Stomach (tissue), 9 donors: ENCODE results near the gene ELAVL2. TPM values are rescaled to one million over a fixed set of nuclear protein-coding genes. Genes with fewer than 3 reads are reported as not detected.

ENCODE experiments used
- DNase-seq, 2 donors: peaks; one replicate each; pipeline versions ENCODE4 v3.0.0 to v3.0.0-alpha.2; 2013 to 2019
- H3K27ac ChIP-seq, 5 donors: fragments of 200-600 bp in 4 of 5; sonication (generic) in 4 of 5; one replicate each; pipeline ENCODE4 v1.5.1; 2013 to 2019; ENCODE audit warnings: mild to moderate bottlenecking in 1 of 5, moderate library complexity in 1 of 5
- H3K27me3 ChIP-seq, 3 donors: fragments of 200-600 bp; sonication (generic); one replicate each; pipeline ENCODE4 v1.5.1; 2017 to 2019; ENCODE audit warnings: mixed run types in 1 of 3
- H3K36me3 ChIP-seq, 4 donors: fragments of 200-600 bp; sonication (generic); 1 replicate in 3 of 4; 2 replicates in 1 of 4; pipeline ENCODE4 v1.5.1; 2016 to 2019
- H3K4me1 ChIP-seq, 4 donors: fragments of 200-600 bp; sonication (generic); one replicate each; pipeline ENCODE4 v1.5.1; 2016 to 2019
- H3K4me3 ChIP-seq, 4 donors: fragments of 200-600 bp; sonication (generic) in 3 of 4; one replicate each; pipeline ENCODE4 v1.5.1; 2016 to 2019; ENCODE audit warnings: mild to moderate bottlenecking in 1 of 4
- H3K9me3 ChIP-seq, 4 donors: fragments of 200-600 bp; sonication (generic); one replicate each; pipeline ENCODE4 v1.5.1; 2016 to 2019
- EP300 ChIP-seq: sonication (generic); formaldehyde crosslinking; IDR thresholded peaks from one replicate; pipeline ENCODE4 v1.6.1; 2017; ENCODE audit warnings: antibody characterized with exemption
- POLR2A ChIP-seq, 4 donors: fragments of 450-650 bp; IDR thresholded peaks; one replicate each; pipeline ENCODE4 v1.6.1; 2016; ENCODE audit warnings: antibody characterized with exemption in 4 of 4, control low read depth in 2 of 4, mild to moderate bottlenecking in 1 of 4, moderate library complexity in 1 of 4
- POLR2AphosphoS5 ChIP-seq, 3 donors: sonication (generic); formaldehyde crosslinking; IDR thresholded peaks; one replicate each; pipeline ENCODE4 v1.6.1; 2016; ENCODE audit warnings: antibody characterized with exemption in 3 of 3
- WGBS, 5 donors: extraction: QIAGEN DNeasy Blood & Tissue Kit in 3 of 5; methylation state at CpG; one replicate each; pipeline versions ENCODE4 v1.1.5 to v1.1.7; 2013 to 2018; 5-methylcytosine and 5-hydroxymethylcytosine counted together
- intact Hi-C: fragments of 100-400 bp; cut with DNase I; formaldehyde crosslinking; loops from one replicate; pipeline ENCODE4 v1.15.1; 2023; ENCODE audit warnings: low total_unique reads
- polyA plus RNA-seq, 3 donors: library from polyadenylated mRNA; stranded (reverse); fragments of 200-250 nt; gene quantifications; one replicate each; pipeline ENCODE4 v1.2.3, GENCODE V29; 2013
- total RNA-seq, 5 donors: library from RNA; depleted of rRNA; stranded (reverse); fragments of >200 nt; gene quantifications; one replicate each; pipeline versions ENCODE4 v1.1.0 to v1.2.3, GENCODE V29; 2014 to 2016
- TF ChIP-seq, protein P1 (sequence below), 7 experiments: fragments of 450-650 bp in 4 of 7; fragments of 200-600 bp in 3 of 7; sonication (generic) in 3 of 7; IDR thresholded peaks; one replicate each; pipeline ENCODE4 v1.5.1; 2016 to 2019; ENCODE audit warnings: antibody characterized with exemption in 7 of 7, control low read depth in 2 of 7, mild to moderate bottlenecking in 1 of 7
- donor health status: healthy with polysubstance abuse.
- donor health status: Bipolar disorder and iron deficiency.
- donor health status: healthy.

ELAVL2 gene
- total and polyA plus RNA-seq, 8 donors: 0.06 to 1.1 (median 0.18) TPM; not detected in 5

DNA sequence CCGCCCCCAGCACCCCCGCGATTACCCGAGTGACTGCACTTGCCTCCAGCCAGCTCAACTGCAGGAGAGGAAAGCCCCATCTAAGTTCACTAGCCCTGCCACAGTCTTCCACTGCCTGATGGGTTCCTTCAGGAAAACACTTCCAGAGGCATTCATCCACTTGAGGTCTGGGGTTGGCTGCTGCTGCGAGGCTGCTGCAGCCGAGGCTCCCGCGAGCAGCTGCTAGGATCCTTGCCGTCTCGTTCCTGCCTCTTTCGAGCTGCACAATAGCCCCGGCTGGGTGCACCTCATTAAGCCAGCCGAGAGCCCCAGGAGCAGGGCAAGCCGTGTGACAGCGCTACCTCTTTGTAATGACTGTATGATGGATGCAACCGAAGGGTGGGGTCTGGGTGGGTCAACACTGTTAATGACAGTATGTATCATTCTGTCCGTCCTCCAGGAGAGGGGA, 24.2 kb upstream of the ELAVL2 start:
- peaks cover 0 to 6% (median 0%) of the 10 kb centered on the region in 4 donors for H3K9me3 ChIP-seq
- peak overlapping the region; percentile 23 to 49 (median 39) for H3K4me3 ChIP-seq
- H3K36me3 ChIP-seq: no peaks in the 10 kb centered on the region
- 2 to 9% (median 4%) methylated on average over 13 to 17 of the region's 17 CpGs for WGBS, 5 donors
- peaks cover 0 to 23% (median 12%) of the 10 kb centered on the region in 4 donors for H3K4me1 ChIP-seq
- H3K27ac ChIP-seq: no peak overlapping the region
- TF ChIP-seq POLR2A (IDR thresholded peaks at IDR 0.05): no peak
- TF ChIP-seq, protein P1, sequence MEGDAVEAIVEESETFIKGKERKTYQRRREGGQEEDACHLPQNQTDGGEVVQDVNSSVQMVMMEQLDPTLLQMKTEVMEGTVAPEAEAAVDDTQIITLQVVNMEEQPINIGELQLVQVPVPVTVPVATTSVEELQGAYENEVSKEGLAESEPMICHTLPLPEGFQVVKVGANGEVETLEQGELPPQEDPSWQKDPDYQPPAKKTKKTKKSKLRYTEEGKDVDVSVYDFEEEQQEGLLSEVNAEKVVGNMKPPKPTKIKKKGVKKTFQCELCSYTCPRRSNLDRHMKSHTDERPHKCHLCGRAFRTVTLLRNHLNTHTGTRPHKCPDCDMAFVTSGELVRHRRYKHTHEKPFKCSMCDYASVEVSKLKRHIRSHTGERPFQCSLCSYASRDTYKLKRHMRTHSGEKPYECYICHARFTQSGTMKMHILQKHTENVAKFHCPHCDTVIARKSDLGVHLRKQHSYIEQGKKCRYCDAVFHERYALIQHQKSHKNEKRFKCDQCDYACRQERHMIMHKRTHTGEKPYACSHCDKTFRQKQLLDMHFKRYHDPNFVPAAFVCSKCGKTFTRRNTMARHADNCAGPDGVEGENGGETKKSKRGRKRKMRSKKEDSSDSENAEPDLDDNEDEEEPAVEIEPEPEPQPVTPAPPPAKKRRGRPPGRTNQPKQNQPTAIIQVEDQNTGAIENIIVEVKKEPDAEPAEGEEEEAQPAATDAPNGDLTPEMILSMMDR (IDR thresholded peaks at IDR 0.05): no peak
- TF ChIP-seq EP300: no peak
- peak in 1 of 2 donors; percentile 43 for DNase-seq
- peaks cover 0 to 55% (median 24%) of the 10 kb centered on the region in 3 donors for H3K27me3 ChIP-seq
- intact Hi-C loops: loop anchor here (10.0 kb wide), 1 partner anchor 55 kb away; no protein-coding TSS in a partner anchor

DNA sequence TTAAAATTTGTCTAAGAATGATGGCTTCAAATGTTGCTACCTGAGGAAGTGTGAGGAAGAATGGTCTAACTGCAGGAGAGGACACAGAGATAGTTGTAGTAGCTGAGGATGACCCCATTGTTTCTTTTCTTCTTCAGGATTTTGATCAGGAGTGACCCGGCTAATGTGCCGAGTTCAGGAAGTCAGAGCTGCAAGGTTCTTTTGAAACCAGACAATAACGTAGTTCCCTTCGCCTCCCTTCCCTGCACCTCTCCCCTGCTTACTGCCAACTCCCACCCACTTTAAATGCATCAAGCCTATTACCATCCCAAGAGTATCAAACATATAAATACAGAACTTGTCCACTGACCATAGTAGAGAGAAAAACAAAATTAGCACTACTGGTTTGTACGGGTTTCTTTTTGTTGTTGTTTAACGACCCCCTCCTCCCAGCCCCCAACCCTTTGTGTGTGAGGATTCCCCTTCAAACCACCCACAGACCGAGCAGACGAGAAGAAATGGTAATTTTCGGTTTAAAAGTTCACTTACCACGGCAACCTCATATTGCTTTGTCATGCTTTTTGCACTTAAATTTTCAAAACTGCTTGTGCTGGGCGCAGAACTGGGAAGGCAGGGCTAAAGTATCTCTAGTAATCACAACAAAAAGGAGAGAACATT, 23.5 kb upstream of the ELAVL2 start:
- WGBS, 5 donors: 7 to 13% (median 7%) methylated on average over 11 of the region's 11 CpGs
- Histone ChIP-seq H3K4me3 (no peak overlapping the region), H3K27ac (no peak overlapping the region), H3K9me3 (peaks cover 0 to 6% (median 0%) of the 10 kb centered on the region in 4 donors), H3K4me1 (peaks cover 0 to 23% (median 12%) of the 10 kb centered on the region in 4 donors), H3K27me3 (peaks cover 0 to 51% (median 24%) of the 10 kb centered on the region in 3 donors), H3K36me3 (no peaks in the 10 kb centered on the region)
- TF ChIP-seq, protein P1 (IDR thresholded peaks at IDR 0.05): no peak
- TF ChIP-seq POLR2AphosphoS5 (IDR thresholded peaks at IDR 0.05) (no peak), POLR2A (IDR thresholded peaks at IDR 0.05) (no peak), EP300 (no peak)
- intact Hi-C loops: loop anchor here (10.0 kb wide), 1 partner anchor 55 kb away; no protein-coding TSS in a partner anchor
- no peak for DNase-seq

DNA sequence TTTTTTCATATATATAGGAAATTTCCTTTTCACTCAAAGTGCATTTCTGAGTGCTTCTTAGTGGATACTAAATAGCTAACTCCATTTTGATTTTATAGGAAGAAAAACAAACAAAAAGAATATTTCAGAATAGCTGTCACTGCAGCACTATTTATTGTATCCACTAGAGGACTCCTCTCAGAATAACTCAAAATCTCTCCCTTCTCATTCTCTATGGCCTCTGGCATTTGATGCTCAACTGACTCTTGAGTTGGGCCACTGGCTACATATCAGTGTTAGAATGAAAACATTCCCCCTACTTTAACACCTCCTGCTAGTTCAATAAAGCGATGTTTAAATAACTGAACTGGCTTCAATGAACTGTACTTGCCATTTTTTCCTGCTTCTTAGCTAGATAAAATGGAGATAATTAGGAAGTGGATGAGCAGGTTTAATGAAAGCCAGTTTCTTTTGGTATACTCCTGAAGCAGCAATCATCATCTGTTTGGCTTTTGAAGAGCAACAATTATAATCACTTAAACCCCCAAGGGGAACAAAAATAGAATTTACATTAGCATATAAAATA, 16.6 kb upstream of the ELAVL2 start:
- no peaks in the 10 kb centered on the region for H3K4me1 ChIP-seq
- WGBS, 5 donors: 74 to 88% (median 82%) methylated on average over 1 of the region's 1 CpG
- no peak overlapping the region for H3K4me3 ChIP-seq
- H3K27me3 ChIP-seq: peaks cover 0 to 6% (median 0%) of the 10 kb centered on the region in 3 donors
- intact Hi-C loops: no loop called here
- DNase-seq: no peak
- TF ChIP-seq POLR2AphosphoS5 (IDR thresholded peaks at IDR 0.05): no peak
- no peak for TF ChIP-seq EP300
- TF ChIP-seq, protein P1 (IDR thresholded peaks at IDR 0.05): no peak
- TF ChIP-seq POLR2A (IDR thresholded peaks at IDR 0.05): no peak
- H3K36me3 ChIP-seq: no peaks in the 10 kb centered on the region
- no peak overlapping the region for H3K27ac ChIP-seq
- H3K9me3 ChIP-seq: no peaks in the 10 kb centered on the region

DNA sequence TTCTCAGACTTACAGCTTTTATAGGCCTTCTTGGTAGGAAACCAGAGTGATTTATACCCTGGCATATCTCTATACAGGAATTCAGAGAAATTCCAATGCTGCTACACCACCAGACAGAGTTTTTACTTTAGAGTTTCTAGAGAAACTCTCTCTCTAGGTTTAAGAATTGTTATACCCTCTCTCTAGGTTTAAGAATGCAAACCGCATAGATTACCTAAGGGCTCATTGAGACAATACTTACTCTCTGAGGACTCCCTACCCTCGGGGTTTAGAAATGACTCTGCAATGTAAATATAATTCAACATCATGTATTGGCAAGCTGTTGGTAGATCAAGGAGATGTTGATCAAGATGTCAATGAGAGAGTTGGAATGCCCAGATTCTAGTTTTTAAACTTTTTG, 15.3 kb upstream of the ELAVL2 start:
- Histone ChIP-seq H3K36me3 (no peaks in the 10 kb centered on the region), H3K4me3 (no peak overlapping the region), H3K4me1 (no peaks in the 10 kb centered on the region), H3K9me3 (no peaks in the 10 kb centered on the region), H3K27me3 (no peaks in the 10 kb centered on the region), H3K27ac (no peak overlapping the region)
- TF ChIP-seq EP300: no peak
- TF ChIP-seq, protein P1 (IDR thresholded peaks at IDR 0.05): no peak
- no peak for TF ChIP-seq POLR2A (IDR thresholded peaks at IDR 0.05)
- no peak for TF ChIP-seq POLR2AphosphoS5 (IDR thresholded peaks at IDR 0.05)
- DNase-seq: no peak
- intact Hi-C loops: no loop called here
- 62 to 69% (median 64%) methylated on average over 2 of the region's 2 CpGs for WGBS, 5 donors
